Measurements from ENCODE around the gene C3orf80. TPM values are rescaled to one million over a fixed set of nuclear protein-coding genes. Genes with fewer than 3 reads are reported as not detected.
"Not testable (repeated sequence)": the region's sequence is repeated elsewhere in the genome, so short reads cannot be mapped to it uniquely, and the experiment has no call there.

Gene C3orf80
- total RNA-seq, 1 experiment from 2014 or later, result 2.4 TPM

DNA sequence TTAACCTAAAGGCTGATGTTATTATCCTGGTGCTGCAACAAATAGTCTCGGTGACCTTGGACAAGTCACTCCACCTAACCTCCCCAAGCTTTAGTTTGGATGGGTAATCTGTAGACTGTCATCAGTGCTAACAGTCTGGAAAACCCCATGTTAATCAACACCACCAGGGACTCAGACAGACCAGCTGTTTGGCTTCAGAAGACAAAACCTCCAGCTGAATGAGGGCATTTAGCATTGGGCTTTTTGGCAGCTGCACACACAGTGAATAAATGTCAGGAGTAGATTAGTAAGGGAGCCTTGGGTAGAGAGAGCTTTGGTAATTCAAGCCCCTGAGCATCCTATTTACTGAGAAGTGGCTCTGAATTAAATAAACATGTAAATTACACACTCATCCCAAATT, 24.9 kb upstream of the C3orf80 start:
- POLR2A ChIA-PET, result no interaction called here
- Histone ChIP-seq H3K27me3 (ENCODE audit: insufficient read depth, low read length) (no peaks in the 10 kb centered on the region), H3K9ac (ENCODE audit: low read length) (no peak overlapping the region), H2AFZ (ENCODE audit: low read depth, low read length, poor library complexity, severe bottlenecking) (no peak overlapping the region), H3K9me3 (ENCODE audit: control insufficient read depth in 1 of 2, insufficient read depth in 1 of 2, low read depth in 1 of 2, low read length in 2 of 2) (no peaks in the 10 kb centered on the region), H3K79me2 (ENCODE audit: insufficient read depth, low read length) (no peaks in the 10 kb centered on the region), H3K9me2 (ENCODE audit: insufficient read depth) (no peaks in the 10 kb centered on the region), H3K36me3 (ENCODE audit: control insufficient read depth in 1 of 2, insufficient read depth in 2 of 2, low read length in 2 of 2) (no peaks in the 10 kb centered on the region), H3K4me3 (replicated peaks in 1 of 2; ENCODE audit: low read depth in 1 of 2, low read length in 2 of 2) (no peak overlapping the region), H4K20me1 (ENCODE audit: insufficient read depth) (no peaks in the 10 kb centered on the region), H3K4me1 (ENCODE audit: control insufficient read depth in 1 of 2, insufficient read depth in 2 of 2, low read length in 2 of 2) (no peaks in the 10 kb centered on the region), H3K27ac (ENCODE audit: low read depth, low read length) (no peak overlapping the region), H3K4me2 (ENCODE audit: low read length) (no peak overlapping the region)
- CTCF ChIA-PET, result no interaction called here
- ATAC-seq (no peak), DNase-seq (ENCODE audit: low read depth, low spot score) (no peak)
- intact Hi-C loops (cut with micrococcal nuclease), result no loop called here
- RAD21 ChIA-PET (ENCODE audit: low non-redundant PET in 1 of 2, low total read pairs in 2 of 2, uncharacterized antibody in 2 of 2, unreplicated experiment in 2 of 2), result no interaction called here
- BruUV-seq (replicated peaks), result no TSS peak
- TF ChIP-seq CEBPB (IDR thresholded peaks at IDR 0.05; ENCODE audit: low read depth) (no peak), ELF1 (IDR thresholded peaks at IDR 0.05; ENCODE audit: borderline replicate concordance, low read depth) (no peak), YY1 (IDR thresholded peaks at IDR 0.05; ENCODE audit: extremely low read depth, insufficient replicate concordance, low read depth, low read length) (no peak), JUND (IDR thresholded peaks at IDR 0.05) (no peak), SRF (IDR thresholded peaks at IDR 0.05; ENCODE audit: low read depth) (no peak), FOSL1 (IDR thresholded peaks at IDR 0.05; ENCODE audit: low read depth) (no peak), RAD21 (IDR thresholded peaks at IDR 0.05; ENCODE audit: low read depth) (no peak), EZH2phosphoT487 (IDR thresholded peaks at IDR 0.05; ENCODE audit: borderline replicate concordance) (no peak), ZNF274 (IDR thresholded peaks at IDR 0.05; ENCODE audit: low read depth, low read length) (no peak), SIN3A (IDR thresholded peaks at IDR 0.05; ENCODE audit: low read depth) (no peak)

- H3K27me3 ChIP-seq (ENCODE audit: insufficient read depth, low read length); H3K4me3 ChIP-seq (replicated peaks in 1 of 2; ENCODE audit: low read depth in 1 of 2, low read length in 2 of 2); H3K4me2 ChIP-seq (ENCODE audit: low read length); H3K79me2 ChIP-seq (ENCODE audit: insufficient read depth, low read length); BruUV-seq (replicated peaks); H3K4me1 ChIP-seq (ENCODE audit: control insufficient read depth in 1 of 2, insufficient read depth in 2 of 2, low read length in 2 of 2); intact Hi-C loops (cut with micrococcal nuclease); H4K20me1 ChIP-seq (ENCODE audit: insufficient read depth); DNase-seq (ENCODE audit: low read depth, low spot score); H3K9me3 ChIP-seq (ENCODE audit: control insufficient read depth in 1 of 2, insufficient read depth in 1 of 2, low read depth in 1 of 2, low read length in 2 of 2); ATAC-seq; CTCF ChIA-PET; H2AFZ ChIP-seq (ENCODE audit: low read depth, low read length, poor library complexity, severe bottlenecking); H3K36me3 ChIP-seq (ENCODE audit: control insufficient read depth in 1 of 2, insufficient read depth in 2 of 2, low read length in 2 of 2); H3K27ac ChIP-seq (ENCODE audit: low read depth, low read length); H3K9me2 ChIP-seq (ENCODE audit: insufficient read depth); H3K9ac ChIP-seq (ENCODE audit: low read length); RAD21 ChIA-PET (ENCODE audit: low non-redundant PET in 1 of 2, low total read pairs in 2 of 2, uncharacterized antibody in 2 of 2, unreplicated experiment in 2 of 2); POLR2A ChIA-PET: not testable (repeated sequence)
These were observed 20.7 kb upstream of the C3orf80 start for GRCh38 chr3:160204396-160205011.

Measured in HCT116 (cell line).